ENCODE measurements around the gene PRKCD.

PRKCD gene

DNA sequence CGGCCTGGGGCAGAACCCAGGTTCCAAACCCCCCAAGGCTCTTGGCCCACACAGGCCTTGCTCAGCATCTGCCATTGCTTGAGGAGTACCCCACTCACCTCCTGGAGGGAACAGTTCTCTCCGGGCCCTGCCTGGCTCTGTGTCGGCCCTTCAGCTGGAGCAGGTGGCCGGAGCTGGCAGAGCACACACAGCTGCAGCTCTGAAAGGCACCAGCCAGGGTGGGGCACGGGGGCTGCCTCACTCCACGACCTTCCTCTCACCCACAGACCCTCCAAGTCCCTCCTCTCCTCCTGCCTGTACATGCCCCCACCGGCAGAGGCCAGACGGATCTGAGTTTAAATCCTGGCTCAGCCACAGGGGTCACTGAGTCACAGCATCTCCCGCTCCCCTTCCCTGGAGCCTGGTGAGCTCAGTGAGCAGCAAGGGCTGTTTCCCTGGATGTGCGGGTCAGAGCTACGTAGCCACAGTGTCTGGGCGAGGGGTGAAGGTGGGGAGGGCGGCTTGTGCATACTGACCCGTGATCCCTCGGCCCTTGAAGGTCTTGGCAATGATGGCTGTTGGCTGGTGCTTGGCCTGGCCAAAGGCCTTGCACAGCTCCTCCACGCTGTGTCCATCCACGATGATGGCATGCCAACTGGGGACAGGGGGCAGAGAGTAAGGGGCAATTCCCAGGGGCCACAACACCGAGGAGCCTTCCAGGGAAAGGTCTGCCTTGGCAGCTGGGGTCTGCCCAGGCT is 71.8 kb downstream of the PRKCD start:
- DNase-seq (ENCODE audit: low spot score): no peak

GRCh38 chr3:53234130-53234840 is 73.3 kb downstream of the PRKCD start:
- no peak for DNase-seq (ENCODE audit: low spot score)

DNA sequence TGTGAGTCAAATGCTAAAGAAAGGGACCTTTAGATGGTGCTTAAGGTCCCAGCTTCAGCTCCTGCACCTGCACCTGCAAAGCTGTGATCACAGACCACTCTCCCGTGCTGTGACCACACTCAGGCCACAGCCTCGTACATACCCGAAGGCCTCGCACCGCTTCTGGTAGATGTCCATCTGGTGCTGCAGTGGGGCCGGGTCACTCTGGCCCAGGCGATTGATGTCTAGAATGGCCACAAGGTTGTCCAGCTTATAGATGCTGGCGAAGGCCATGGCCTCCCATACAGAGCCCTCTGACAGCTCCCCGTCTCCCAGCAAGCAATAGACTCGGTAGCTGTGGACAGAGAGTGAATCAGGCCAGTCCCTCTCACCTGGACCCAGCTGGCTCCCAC is 73.8 kb downstream of the PRKCD start:
- no peak for DNase-seq (ENCODE audit: low spot score)

DNA sequence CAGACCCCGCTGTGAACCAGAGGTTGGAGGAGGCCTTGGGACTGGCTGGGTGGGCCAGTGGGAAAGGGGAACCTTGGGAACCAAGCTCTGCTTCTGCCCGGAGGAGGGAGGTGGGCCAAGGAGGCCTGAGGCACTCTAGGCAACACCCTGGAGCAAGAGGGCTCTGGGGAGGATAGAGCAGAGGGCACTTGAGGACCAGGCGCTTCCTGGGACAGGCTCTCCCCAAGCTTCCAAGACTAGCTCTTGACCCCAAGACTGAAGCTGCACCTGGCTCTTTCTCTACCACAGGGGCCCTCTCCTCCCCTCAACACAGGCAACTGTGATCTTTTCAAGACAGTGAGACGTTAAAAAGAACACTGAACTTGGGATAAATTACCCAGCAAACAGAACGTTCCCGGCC is 74.5 kb downstream of the PRKCD start:
- no peak for DNase-seq (ENCODE audit: low spot score)

- no peak for DNase-seq (ENCODE audit: low spot score)
Measured at GRCh38 chr3:53236112-53236841, 75.3 kb downstream of the PRKCD start.

DNA sequence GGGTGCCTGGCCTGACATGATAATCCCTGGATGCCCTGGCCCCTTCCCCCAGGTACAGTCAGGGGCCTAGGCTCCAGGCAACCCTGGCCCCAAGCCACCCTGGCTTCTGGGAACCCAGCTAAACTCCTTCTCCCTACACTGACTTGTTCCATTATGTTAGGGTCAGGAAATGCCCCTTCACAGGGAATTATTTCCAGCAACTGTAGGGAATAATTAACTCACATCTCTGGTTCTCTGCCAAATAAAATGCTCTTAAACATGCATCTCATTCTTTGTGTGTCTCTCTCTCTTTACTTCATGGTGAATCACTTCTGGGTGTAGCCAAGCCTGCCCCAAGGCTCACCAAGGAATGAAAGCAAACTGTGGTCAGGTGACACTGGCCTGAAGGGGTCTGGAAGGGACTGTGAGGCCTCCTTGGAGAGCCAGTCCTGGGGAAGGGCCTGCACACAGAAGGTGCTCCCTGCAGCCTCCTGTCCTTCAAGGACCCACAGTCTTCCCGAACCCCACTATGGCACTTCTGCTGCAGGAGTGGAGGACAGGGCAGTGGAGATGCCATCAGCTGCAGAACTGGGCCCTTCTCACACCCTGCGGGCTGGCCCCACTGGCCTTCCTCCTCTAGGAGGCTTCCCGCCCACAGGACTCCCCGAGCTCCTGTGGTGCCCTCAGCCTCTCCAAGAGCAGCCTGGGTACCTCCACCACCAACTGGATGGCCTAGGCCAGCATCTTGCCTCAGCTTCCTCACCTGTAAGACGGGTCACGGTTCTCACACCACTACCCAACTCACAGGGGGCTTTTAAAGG is 77.2 kb downstream of the PRKCD start:
- DNase-seq (ENCODE audit: low spot score): no peak

- DNase-seq (ENCODE audit: low spot score): no peak
Measured at GRCh38 chr3:53238886-53239285, 77.9 kb downstream of the PRKCD start.

GRCh38 chr3:53239800-53240199 is 78.8 kb downstream of the PRKCD start:
- DNase-seq (ENCODE audit: low spot score): no peak

DNA sequence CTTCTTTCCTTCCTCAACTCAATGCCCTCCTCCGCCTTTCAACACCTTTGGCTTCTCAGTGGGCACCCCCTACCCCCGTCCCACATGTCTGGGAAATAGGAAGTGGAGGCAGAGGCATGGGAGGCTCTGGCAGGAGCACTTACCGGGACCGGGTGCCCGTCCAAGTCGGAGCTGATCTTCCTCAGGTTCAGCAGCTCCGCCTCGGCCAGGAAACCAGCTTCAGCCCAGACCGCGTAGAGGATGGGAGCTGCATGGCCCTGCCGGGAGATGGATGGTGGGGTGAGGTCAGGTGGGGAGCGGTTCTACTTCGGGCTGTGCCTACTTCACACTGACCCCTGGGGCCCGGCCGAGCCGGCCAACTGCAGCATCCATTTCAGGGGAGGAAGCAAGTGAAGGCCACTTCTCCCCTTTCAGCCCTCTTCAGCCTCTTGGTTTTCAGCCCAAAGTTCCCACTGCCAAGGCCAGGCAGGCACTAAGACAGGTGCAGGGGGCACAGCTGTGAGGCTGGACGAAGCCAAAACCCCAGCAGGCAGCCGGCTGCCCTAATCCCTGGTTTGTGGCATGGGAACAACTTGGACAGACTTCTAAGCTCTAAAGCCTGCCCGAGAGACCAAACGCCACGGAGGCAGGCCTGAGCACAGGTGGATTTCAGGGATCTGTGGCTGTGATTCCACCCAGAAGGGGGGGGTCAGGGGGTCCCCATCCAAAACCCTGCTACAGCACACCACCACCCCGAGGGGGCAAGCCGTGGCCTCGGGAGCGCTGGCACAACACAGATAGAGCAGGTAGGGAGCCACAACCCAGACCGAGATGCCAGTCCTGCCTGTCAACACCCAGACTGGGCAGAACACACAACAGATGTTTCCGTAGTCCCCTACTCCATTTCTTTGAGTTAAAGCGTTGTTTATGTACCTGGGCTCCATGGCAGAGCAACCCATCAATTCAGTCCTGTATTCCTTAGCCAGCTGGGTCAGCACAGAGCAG is 80.3 kb downstream of the PRKCD start:
- DNase-seq (ENCODE audit: low spot score): no peak

- DNase-seq (ENCODE audit: low spot score): no peak
Measured at GRCh38 chr3:53242155-53242554, 81.1 kb downstream of the PRKCD start.

Data from NAMALWA (cell line).